ENCODE measurements around the gene ALLC. TPM values are rescaled to one million over a fixed set of nuclear protein-coding genes. Genes with fewer than 3 reads are reported as not detected.

The ALLC gene
- total and polyA plus RNA-seq, 10 of the 15 experiments (the other 5 are each of a cell fraction or from before 2014, with no cell fraction given), result 0.05 TPM; not detected in 9

DNA sequence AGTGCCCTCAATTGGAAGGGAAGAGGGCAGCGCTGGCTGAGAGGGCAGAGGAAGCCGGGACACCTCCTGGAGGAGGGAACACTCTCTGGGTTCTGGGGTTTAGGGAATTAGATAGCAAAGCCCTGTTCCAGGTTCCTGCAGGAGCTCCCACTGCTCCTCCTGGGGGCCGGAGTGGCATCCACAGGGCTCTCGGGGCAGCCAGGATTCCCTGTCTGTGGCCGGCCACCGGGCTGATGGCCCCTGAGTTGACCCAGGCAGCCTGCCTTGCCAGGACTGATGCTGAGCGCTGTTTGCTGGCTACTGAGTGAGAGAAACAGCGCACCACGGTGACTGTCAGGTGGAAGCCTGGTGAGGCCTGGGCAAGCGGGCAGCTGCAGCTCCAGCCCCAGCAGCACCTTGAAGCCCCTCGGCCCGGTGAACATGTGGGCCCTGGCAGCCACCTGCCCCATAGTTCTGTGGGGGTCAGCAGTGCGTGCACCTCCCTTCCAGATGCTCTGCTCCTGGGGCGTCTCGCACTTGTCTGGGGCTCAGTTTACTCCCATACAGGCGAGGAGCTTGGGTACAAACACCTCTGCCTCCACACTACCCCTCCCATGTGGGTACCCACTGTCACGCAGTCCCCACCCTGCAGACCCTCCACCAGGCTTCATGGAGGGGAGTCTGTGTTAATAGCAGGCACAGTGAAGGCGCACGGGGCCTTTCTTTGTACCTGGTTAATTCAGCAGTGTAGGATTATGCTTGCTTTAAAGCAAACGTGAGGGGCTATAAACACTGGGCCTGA is 7.7 kb upstream of the ALLC start:
- Histone ChIP-seq H3K36me3 (ENCODE audit: control insufficient read depth in 2 of 2, insufficient read depth in 2 of 2, low read length in 1 of 2) (no peaks in the 10 kb centered on the region), H3K4me2 (ENCODE audit: control insufficient read depth, insufficient read depth) (peak overlapping the region; percentile 92), H4K20me1 (ENCODE audit: control insufficient read depth, insufficient read depth) (no peaks in the 10 kb centered on the region), H3K4me1 (ENCODE audit: control insufficient read depth, insufficient read depth, low read length) (peaks cover 15% of the 10 kb centered on the region), H3K27ac (ENCODE audit: control insufficient read depth, insufficient read depth) (no peak overlapping the region), H3K79me2 (ENCODE audit: control insufficient read depth, insufficient read depth, low read length) (no peaks in the 10 kb centered on the region), H2AFZ (ENCODE audit: control insufficient read depth, low read depth, low read length) (peak overlapping the region; percentile 86), H3K27me3 (replicated peaks in 1 of 2; ENCODE audit: control insufficient read depth in 2 of 2, insufficient read depth in 2 of 2, low read length in 1 of 2) (no peaks in the 10 kb centered on the region), H3K4me3 (no peak overlapping the region; the same call in 1 of the 2 replicates), H3K9ac (ENCODE audit: control insufficient read depth, insufficient read depth, low read length) (no peak overlapping the region; the same call in 1 of the 2 replicates), H3K9me3 (replicated peaks; ENCODE audit: control insufficient read depth, insufficient read depth, low read length) (no peaks in the 10 kb centered on the region; the same call in 2 of the 3 replicates)
- no peak for ATAC-seq
- POLR2A ChIA-PET, result interaction anchor here (2.2 kb wide), 1 partner anchor 93 kb away, joined by 11 read pairs; the partner anchor contains the start of gene RNASEH1
- TF ChIP-seq MXI1 (IDR thresholded peaks at IDR 0.05; ENCODE audit: low read depth, low read length), result no peak
- TF ChIP-seq, protein P1, sequence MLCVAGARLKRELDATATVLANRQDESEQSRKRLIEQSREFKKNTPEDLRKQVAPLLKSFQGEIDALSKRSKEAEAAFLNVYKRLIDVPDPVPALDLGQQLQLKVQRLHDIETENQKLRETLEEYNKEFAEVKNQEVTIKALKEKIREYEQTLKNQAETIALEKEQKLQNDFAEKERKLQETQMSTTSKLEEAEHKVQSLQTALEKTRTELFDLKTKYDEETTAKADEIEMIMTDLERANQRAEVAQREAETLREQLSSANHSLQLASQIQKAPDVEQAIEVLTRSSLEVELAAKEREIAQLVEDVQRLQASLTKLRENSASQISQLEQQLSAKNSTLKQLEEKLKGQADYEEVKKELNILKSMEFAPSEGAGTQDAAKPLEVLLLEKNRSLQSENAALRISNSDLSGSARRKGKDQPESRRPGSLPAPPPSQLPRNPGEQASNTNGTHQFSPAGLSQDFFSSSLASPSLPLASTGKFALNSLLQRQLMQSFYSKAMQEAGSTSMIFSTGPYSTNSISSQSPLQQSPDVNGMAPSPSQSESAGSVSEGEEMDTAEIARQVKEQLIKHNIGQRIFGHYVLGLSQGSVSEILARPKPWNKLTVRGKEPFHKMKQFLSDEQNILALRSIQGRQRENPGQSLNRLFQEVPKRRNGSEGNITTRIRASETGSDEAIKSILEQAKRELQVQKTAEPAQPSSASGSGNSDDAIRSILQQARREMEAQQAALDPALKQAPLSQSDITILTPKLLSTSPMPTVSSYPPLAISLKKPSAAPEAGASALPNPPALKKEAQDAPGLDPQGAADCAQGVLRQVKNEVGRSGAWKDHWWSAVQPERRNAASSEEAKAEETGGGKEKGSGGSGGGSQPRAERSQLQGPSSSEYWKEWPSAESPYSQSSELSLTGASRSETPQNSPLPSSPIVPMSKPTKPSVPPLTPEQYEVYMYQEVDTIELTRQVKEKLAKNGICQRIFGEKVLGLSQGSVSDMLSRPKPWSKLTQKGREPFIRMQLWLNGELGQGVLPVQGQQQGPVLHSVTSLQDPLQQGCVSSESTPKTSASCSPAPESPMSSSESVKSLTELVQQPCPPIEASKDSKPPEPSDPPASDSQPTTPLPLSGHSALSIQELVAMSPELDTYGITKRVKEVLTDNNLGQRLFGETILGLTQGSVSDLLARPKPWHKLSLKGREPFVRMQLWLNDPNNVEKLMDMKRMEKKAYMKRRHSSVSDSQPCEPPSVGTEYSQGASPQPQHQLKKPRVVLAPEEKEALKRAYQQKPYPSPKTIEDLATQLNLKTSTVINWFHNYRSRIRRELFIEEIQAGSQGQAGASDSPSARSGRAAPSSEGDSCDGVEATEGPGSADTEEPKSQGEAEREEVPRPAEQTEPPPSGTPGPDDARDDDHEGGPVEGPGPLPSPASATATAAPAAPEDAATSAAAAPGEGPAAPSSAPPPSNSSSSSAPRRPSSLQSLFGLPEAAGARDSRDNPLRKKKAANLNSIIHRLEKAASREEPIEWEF (IDR thresholded peaks at IDR 0.05; ENCODE audit: insufficient replicate concordance, low read depth, low read length), result no peak
- TF ChIP-seq STAT1 (conservative IDR thresholded peaks at IDR 0.05), result no peak
- no peak for TF ChIP-seq ZNF24 (IDR thresholded peaks at IDR 0.05)
- TF ChIP-seq CBFB (IDR thresholded peaks at IDR 0.05; ENCODE audit: low read depth), result no peak
- no peak for TF ChIP-seq ETV6 (conservative IDR thresholded peaks at IDR 0.05 in 1 of 2, IDR thresholded peaks at IDR 0.05 in 1 of 2; ENCODE audit: borderline replicate concordance in 1 of 2, low read depth in 1 of 2)
- TF ChIP-seq SMAD5 (IDR thresholded peaks at IDR 0.05; ENCODE audit: low read depth), result no peak
- TF ChIP-seq HCFC1 (IDR thresholded peaks at IDR 0.05; ENCODE audit: low read length), result no peak
- no peak for FAIRE-seq
- SMC1A ChIA-PET (ENCODE audit: uncharacterized antibody, unreplicated experiment), result interaction anchor here (1.0 to 4.2 kb wide), 2 partner anchors 26 to 228 kb away, joined by 3 to 19 read pairs; no protein-coding TSS in a partner anchor
- RAD21 ChIA-PET (ENCODE audit: unreplicated experiment), result interaction anchor here (2.3 kb wide), 1 partner anchor 87 kb away, joined by 14 read pairs; no protein-coding TSS in a partner anchor
- CTCF ChIA-PET, result interaction anchor here (0.6 to 4.9 kb wide), 9 partner anchors 11 to 274 kb away, joined by 3 to 43 read pairs (median 4); partner anchors contain the start of gene RNASEH1
- no TSS peak for BruUV-seq (replicated peaks)
- in situ Hi-C loops (cut with MboI), result loop anchor here (5.0 kb wide), 1 partner anchor 93 kb away; the partner anchor contains the start of gene RNASEH1
- intact Hi-C loops (cut with micrococcal nuclease; ENCODE audit: unreplicated experiment), result loop anchor here (5.0 to 10.0 kb wide), 2 partner anchors 348 to 426 kb away; no protein-coding TSS in a partner anchor
- no peak for DNase-seq (ENCODE audit: low read depth, low spot score)
- 76% methylated on average over 20 of the region's 20 CpGs for WGBS (ENCODE audit: insufficient coverage, insufficient replicate concordance, low lambda C conversion rate, missing lambda C conversion rate)

Data from GM12878 (cell line).